C4-2B (cell line): Measurements from ENCODE around the gene GPR32.
"Not testable (repeated sequence)": the region's sequence is repeated elsewhere in the genome, so short reads cannot be mapped to it uniquely, and the experiment has no call there.

Experiments
- H3K27ac ChIP-seq: fragments of 450-650 bp; 2 replicates; pipeline ENCODE4 v1.5.1; 2017
- CTCF ChIP-seq: fragments of 450-650 bp; conservative IDR thresholded peaks from 2 replicates; pipeline ENCODE4 v1.5.1; 2017; ENCODE audit warnings: mild to moderate bottlenecking
- ZFX ChIP-seq: fragments of 450-650 bp; IDR thresholded peaks from 2 replicates; pipeline ENCODE4 v1.6.1; 2017

GPR32 gene

GRCh38 chr19:50780753-50781435 lies 10.6 kb downstream of the GPR32 start:
- no peak overlapping the region for H3K27ac ChIP-seq
- TF ChIP-seq ZFX, result no peak
- TF ChIP-seq CTCF, result no peak

- H3K27ac ChIP-seq, result not testable (repeated sequence)
Measured at GRCh38 chr19:50783848-50784152, 13.5 kb downstream of the GPR32 start.

- TF ChIP-seq ZFX (no peak), CTCF (no peak)
- H3K27ac ChIP-seq, result no peak overlapping the region
Measured at GRCh38 chr19:50784710-50785109, 14.4 kb downstream of the GPR32 start.

GRCh38 chr19:50785329-50785728 lies 15.1 kb downstream of the GPR32 start:
- no peak for TF ChIP-seq ZFX
- no peak overlapping the region for H3K27ac ChIP-seq

- TF ChIP-seq ZFX, result no peak
- TF ChIP-seq CTCF, result no peak
- H3K27ac ChIP-seq, result no peak within 1 kb of the TSS
Measured at GRCh38 chr19:50790396-50790795, 20.1 kb downstream of the GPR32 start, which contains the start of gene ACP4. ACP4 (plus strand) TSS chr19:50790415; CDS start chr19:50790415, 0 bp downstream.

- no peak for TF ChIP-seq ZFX
- TF ChIP-seq CTCF, result no peak
- no peak overlapping the region for H3K27ac ChIP-seq
Measured at GRCh38 chr19:50790922-50791467, 20.7 kb downstream of the GPR32 start.

- TF ChIP-seq CTCF, result no peak
- TF ChIP-seq ZFX, result no peak
- H3K27ac ChIP-seq, result peak overlapping the region; percentile 61
Measured at GRCh38 chr19:50791594-50792271, 21.5 kb downstream of the GPR32 start.

- TF ChIP-seq CTCF (no peak), ZFX (no peak)
- peak overlapping the region; percentile 61 for H3K27ac ChIP-seq
Measured at GRCh38 chr19:50792272-50793250, 22.3 kb downstream of the GPR32 start.
